ENCODE measurements around the gene CABP4.

CABP4 gene

GRCh38 chr11:67436459-67437081, 18.6 kb upstream of the CABP4 start:
- DNase-seq: no peak

GRCh38 chr11:67437082-67437808, 17.9 kb upstream of the CABP4 start, which contains the start of gene PTPRCAP:
PTPRCAP (minus strand) TSS chr11:67437682; CDS start chr11:67437619, 63 bp downstream.
- DNase-seq: no peak

- no peak for DNase-seq
These were observed 17.4 kb upstream of the CABP4 start for GRCh38 chr11:67437809-67438157.

- no peak for DNase-seq
These were observed 16.8 kb upstream of the CABP4 start for GRCh38 chr11:67438158-67438902.

- no peak for DNase-seq
These were observed 15.6 kb upstream of the CABP4 start for GRCh38 chr11:67439321-67440228.

- no peak for DNase-seq
These were observed 14.7 kb upstream of the CABP4 start for GRCh38 chr11:67440229-67441097.

GRCh38 chr11:67441098-67441563, 14.0 kb upstream of the CABP4 start:
- no peak for DNase-seq

GRCh38 chr11:67441731-67442351, 13.3 kb upstream of the CABP4 start:
- DNase-seq: no peak

GRCh38 chr11:67442504-67443404, 12.4 kb upstream of the CABP4 start:
- DNase-seq: no peak

- DNase-seq: no peak
These were observed 9.6 kb upstream of the CABP4 start for GRCh38 chr11:67445515-67445914.

GRCh38 chr11:67448220-67448609, 6.9 kb upstream of the CABP4 start:
- DNase-seq: no peak

- DNase-seq: no peak
These were observed 5.9 kb upstream of the CABP4 start for GRCh38 chr11:67449116-67449844.

- no peak for DNase-seq
These were observed 4.1 kb upstream of the CABP4 start for GRCh38 chr11:67450796-67451657.

GRCh38 chr11:67451658-67451976, 3.5 kb upstream of the CABP4 start:
- no peak for DNase-seq

- DNase-seq: no peak
These were observed 2.8 kb upstream of the CABP4 start, which contains the start of gene GPR152 for GRCh38 chr11:67452141-67452952. GPR152 (minus strand) TSS chr11:67452729; CDS start chr11:67452724, 5 bp downstream.

GRCh38 chr11:67453816-67454732, 1.1 kb upstream of the CABP4 start:
- no peak for DNase-seq

All from NCI-H187 (cell line).